Pons (tissue), 1 donor: ENCODE results near the gene MAT1A.
"Not testable (repeated sequence)": the region's sequence is repeated elsewhere in the genome, so short reads cannot be mapped to it uniquely, and the experiment has no call there.

ENCODE experiments used
- DNase-seq: peaks from one replicate; pipeline ENCODE4 v3.0.0-alpha.2; 2016; ENCODE audit warnings: low spot score

MAT1A gene

DNA sequence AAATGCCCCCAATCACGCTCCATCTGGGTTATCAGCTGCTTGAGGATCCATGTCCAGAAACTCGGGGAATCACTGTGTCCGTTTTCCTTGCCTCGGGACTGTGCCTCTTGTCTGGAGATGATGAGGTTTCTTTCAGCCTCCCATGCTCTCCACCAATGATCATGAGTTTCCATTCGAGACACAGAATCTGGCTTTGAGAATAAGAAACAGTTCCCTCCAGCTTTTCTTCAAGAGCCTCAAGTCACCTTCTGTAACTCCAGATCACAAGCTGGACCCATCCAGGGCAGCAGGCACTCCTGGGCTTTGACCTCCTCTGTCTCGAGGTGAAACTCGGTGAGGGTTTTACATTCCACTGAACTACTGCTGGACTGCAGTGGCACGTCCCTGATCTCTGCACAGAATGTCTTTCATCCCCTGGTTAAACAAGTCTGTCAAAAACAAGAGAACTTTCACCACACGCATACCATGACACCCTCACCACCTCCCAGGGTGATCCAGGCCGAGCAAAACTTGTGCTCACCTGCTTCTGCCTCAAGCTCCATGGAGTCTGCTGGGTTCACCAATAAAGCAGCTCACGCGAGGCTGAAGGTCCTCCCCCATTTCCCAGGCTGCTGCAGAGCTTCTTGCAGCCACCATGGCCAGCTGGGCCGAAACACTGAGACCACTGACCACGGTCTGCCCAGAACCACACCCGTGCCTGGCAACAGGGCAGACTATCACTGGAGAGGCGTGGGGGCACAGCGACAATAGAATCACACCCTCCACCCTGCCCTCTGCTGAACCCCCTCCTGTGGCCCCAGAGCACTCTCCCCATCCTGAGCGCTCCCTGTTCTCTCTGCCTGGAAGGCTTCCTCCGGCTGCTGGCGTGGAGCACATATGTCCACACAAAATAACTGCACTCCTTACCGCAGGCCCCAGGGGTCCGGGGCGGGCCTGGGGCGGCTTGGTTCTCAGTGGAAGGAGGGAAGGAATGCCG, 25.1 kb downstream of the MAT1A start:
- DNase-seq, result no peak

DNA sequence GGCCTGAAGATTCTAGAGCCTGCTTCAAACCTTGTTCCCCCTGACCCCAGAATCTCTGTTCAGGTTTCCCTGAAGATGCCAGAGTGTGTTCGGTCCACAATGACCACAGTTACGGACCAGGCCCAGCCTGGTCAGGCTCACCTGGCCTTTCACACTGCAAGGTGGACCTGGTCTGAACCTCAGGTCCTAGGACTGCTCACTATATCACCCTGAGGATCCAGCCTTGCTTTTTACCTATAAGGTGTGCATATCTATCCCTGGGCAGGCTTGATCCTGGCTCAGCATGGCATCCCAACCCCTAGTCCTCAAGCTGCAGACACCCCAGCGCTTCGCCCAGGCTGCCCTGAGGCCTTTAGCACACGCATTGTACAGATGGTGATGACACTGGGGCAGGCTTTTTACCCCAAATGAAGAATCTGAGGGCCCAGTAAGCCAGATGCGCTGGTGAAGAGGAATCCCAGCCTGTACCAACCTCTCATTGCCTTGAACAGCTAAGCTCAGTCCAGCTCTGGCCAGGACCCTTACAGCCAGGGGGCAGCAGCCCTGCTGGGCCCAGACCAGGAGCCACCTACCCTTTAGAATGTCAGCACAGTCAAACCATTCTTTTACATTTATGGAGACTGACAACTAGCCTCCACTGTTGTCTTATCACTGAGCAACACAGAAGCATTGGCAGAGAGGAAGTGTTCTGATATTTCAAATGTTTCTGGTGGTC, 28.0 kb downstream of the MAT1A start:
- DNase-seq, result no peak

DNA sequence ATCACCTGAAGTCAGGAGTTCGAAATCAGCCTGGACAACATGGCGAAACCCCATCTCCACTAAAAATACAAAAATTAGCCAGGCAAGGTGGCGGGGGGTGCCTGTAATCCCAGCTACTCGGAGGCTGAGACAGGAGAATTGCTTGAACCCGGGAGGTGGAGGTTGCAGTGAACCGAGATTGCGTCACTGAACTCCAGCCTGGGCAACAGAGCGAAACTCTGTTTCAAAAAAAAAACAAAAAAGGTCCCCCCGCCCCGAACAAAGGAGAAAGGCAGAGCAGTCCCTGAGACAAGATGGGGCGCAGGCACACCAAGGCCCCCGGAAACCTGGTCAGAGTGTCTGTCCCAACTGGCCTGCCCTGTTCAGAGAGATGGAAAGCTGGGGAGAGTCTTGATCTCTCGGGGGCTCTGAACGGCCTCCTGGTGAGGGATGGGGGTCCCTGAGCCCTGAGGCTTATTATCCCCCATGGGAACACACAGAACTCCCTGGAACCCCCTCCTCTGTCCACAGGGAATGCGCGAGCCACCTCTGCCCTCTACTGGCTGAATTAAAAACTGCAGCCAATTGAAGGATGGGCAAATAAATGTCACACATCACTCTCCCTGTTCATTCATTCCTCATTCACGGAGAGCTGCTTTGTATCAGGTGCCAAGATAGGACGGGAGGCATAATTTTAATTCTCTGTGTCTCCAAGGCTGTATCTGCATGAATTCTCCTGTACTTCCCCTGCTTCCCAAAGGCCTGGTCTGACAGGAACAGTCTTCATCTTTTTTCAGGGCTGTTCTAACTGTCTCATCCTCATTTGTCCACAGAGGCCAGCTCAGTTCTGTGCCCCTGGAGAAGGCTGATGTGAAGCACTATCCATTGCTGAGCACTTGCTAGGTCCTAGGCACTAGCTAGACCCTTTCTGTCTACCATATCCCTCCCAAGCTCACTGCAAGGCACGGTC, 28.9 kb downstream of the MAT1A start:
- DNase-seq, result peak; percentile 4

DNA sequence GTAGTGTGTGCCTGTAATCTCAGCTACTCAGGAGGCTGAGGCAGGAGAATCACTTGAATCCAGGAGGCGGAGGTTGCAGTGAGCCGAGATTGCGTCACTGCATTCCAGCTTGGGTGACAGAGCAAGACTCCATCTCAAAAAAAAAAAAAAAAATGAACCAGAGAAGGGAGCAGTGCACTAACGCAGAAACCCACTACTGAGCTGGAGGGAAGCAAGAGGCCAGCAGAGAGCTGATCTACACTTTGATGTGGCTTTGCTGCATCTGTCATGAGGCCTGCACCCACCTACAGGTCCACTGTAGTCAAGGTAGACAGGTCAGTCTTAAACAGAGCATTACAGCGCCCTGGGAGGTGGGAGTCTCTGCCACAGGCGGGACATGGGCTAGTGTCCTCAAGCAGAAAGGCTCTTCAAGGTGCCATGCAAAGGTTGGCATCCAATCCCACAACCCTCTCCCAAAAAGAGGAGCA, 30.0 kb downstream of the MAT1A start:
- DNase-seq, result no peak

DNA sequence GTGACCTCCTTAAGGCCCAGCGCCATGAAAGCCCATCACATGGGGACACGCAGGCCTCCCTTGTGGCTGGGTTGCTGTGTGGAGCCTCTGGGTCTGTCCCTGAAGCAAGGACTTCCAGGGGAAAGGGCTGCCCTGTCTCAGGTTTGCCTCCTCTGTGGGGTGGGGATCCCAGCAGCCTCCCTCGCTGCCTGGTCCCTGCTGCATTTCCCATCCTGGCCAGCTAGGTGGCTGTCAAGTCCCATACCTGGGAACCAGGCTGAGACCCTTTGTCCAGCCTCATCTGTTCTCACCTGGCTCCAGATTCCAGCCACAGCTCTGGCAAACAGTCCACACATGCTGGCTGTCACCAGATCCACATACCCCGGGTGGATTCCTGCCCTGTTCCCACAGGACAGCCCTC, 32.7 kb downstream of the MAT1A start:
- not testable (repeated sequence) for DNase-seq

DNA sequence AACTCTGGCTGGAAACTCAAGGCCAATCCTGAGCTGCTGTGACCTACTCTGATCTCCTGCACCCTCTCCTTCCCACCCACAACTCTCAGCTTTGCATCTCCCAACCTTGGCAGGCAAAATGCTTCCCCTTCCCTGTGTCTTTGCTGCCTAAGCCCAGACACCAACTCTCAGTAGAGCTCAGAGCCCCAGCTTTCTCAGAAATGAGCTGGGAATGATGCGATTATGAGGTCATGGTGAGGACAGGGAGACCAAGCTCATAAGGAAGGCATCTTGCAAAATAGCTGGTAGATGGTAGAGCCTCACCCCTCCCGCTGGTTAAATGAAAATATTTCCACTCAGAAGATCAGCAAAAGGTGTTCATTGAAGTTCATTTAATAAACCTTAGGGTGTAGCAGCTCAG, 34.7 kb downstream of the MAT1A start:
- DNase-seq, result not testable (repeated sequence)

DNA sequence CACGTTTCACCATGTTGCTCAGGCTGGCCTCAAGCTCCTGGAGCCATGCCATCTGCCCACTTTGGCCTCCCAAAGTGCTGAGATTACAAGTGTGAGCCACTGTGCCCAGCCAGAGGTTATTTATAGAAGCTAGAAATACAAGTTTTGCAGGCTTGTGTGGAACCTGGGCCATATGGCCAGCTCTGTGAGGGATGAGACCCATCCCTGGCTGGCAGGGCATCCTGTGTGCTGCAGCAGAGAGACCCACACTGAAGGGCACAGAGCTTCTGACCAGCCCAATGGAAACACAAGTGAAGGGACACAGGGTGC, 35.5 kb downstream of the MAT1A start:
- DNase-seq, result not testable (repeated sequence)

DNA sequence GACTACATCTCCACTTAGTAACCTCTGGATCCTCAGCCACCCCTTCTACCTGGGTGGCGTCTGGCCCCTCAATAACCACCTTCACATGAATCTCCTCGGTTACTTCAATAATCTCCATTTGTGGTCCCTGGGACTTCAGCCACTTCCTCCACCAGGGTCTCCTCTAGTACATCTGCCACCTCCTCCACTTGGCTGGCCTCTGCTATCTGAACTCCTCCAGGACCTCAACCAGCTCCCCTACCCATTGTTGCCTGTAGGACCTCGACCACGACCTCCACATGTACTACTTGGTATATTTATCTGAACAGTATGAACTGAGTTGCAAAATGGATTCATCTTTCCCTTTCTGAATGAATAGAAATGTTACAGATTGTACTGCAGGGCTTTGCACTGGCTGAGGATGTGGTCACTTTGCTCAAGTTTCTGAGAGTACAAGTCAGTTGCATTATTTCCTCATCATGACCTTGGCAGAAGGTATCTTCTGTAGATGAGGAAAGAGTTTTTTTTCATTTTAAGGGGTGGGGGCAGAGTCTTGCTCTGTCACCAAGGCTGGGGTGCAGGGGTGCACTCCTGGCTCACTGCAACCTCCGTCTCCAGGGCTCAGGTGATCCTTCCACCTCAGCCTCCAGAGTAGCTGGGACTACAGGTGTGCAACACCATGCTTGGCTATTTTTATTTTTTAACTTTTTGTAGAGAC, 36.0 kb downstream of the MAT1A start:
- DNase-seq, result no peak

DNA sequence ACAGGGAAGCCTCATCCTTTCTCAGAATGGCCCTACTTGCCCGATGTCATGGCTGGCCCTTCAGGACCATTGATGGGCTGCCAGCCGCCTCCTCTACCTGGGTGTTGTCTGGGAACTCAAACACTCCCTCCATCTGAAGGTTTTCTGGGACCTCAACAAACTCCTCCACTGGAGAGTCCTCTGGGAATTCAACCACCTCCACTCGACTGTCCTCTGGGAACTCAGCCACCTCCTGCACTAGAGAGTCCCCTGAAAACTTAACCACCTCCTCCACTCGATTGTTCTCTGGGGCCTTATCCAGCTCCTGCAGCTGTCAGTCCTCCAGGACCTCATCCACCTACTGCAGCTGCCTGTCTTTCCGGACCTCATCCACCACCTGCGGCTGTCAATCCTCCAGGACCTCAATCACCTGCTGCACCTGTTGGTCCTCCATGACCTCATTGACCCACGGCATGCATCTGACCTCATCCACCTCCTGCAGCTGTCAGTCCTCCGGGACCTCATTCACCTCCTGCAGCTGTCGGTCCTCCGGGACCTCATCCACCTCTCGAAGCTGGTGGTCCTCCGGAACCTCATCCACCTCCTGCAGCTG, 37.1 kb downstream of the MAT1A start:
- no peak for DNase-seq

DNA sequence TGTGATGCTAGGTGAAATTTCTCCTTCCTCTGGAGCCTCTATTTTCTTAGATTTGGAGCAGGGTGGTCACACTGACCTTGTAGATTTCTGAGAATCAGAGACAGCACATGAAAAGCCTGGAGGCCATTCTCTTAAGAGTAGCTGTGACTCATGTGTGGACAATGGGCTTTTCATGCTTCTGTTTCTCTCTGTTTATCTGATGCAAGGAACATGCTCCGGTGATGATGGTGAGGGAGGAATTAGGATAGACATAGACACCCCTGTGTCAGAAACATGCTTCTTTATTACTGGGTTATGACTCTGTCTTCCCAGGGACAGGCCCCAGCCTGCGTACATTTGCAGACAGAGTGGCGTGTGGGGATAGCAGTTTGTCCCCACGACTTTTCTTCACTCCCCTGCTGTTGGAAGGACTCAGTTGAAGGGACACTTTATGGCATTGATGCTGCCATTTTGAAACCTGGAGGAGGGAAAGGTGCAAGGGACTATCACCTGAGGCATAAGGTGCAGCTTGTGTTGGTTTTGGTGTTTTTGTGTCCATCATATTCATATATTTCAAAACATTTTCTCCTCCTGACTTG, 37.7 kb downstream of the MAT1A start:
- not testable (repeated sequence) for DNase-seq

DNA sequence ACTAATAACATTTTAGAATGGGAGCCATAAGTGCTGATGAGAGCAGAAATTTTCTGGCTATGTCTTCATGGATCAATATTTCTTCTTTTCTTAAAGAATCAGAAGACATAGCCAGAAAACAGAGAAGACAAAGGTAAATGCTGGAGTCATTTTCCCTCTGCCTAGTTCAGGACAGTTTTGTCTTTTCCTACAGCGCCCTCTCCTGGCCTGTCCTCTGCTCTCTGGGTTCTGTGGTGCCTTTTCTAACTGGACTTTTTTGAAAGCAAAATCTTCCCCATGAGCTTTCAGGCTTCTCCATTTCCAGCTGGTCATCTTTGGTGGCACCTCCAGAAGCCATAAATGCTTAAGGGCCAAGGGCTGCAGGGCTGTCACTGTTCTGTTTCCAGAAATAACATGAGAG, 39.1 kb downstream of the MAT1A start:
- DNase-seq, result not testable (repeated sequence)

DNA sequence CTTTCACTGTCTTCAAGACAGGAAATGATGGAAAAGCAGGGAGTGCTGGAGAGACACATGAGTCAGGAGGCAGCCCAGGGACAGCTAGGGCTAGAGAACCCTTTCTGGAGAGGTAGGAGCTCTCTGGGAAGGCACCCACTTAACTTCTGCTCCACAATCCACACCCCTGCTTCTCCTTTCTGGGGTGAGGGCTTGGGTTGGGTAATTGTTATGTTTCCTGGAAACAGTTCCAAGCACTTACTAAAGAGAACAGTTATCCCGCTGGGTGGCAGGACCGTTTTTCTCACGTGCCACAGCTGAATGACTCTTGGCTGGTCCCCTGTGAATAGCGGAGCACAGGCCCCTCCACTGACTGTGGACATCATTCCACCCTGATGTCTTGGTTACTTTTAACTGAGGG, 39.6 kb downstream of the MAT1A start:
- DNase-seq, result not testable (repeated sequence)

DNA sequence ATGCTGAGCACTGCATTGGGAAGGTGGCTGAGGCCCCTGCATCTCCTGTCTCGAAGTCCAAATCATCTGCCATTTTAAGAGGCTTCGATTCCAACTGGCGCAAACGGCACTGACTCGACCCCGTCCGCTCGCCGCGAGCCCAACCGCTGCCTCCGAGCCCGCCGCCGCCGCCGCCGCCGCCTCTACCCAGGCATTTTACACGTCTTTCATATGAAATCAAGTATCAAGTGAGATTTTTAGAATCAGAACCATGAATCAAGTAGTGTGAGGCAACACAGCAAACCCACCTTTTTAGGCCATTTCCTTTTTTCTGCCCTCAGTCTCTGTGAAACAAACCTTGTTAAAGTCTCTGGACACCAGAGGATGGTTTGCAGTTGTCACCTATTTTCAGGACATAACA, 41.8 kb downstream of the MAT1A start:
- DNase-seq, result not testable (repeated sequence)

DNA sequence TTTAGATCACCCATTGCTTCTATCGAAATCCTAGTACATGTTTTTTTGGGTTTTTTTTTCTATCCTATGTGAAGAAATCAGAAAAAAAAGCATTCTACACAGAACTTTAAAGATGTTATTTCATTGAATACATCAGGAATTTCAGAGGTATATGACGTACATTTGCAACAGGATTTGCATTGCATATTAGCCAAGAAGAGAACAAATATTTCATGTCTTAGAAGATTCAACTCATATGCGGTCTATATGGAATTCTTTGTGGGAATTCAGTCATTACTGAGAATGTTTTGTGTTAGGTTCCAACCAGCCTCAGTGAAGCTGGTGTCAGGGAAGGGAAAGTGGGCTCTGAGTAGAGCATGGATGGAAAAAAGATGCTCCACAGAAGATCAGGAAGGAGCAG, 45.1 kb downstream of the MAT1A start:
- DNase-seq, result not testable (repeated sequence)

DNA sequence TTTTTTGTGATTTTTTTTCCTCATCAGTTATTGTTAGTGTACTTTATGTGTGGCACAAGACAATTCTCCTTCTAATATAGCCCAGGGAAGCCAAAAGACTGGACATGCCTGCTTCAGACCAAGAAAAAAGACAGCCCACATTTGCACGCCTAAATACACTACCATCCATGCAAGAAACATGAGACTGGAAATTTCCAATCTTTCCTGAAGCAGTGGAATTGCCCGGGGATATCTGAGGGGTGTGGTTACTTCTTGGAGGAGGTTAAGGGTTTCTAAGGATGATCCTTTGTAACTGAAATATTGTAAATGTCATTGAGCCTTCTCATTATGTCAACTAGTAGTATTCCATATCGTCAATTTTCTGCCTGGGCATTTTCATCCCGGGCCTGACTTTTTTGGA, 47.1 kb downstream of the MAT1A start:
- not testable (repeated sequence) for DNase-seq

DNA sequence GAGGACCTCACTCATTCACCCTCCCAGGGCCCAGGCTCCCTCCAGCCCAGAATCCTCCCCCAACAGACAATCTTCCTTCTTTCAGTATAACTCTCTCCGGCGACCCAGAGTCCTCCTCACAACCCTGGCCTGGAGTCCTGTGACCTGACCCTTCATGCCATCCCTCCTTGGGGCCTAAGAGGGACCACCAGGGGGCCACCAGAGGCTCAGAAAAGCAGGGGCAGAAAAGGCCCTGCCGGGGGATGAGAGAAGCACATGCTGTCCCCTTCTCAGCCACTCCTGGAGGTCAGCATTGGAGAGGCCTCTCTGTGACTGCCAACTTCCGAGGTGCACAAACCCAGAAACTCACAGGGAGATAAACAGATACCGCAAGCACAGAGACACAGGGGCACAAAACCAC, 53.0 kb downstream of the MAT1A start:
- DNase-seq, result not testable (repeated sequence)

DNA sequence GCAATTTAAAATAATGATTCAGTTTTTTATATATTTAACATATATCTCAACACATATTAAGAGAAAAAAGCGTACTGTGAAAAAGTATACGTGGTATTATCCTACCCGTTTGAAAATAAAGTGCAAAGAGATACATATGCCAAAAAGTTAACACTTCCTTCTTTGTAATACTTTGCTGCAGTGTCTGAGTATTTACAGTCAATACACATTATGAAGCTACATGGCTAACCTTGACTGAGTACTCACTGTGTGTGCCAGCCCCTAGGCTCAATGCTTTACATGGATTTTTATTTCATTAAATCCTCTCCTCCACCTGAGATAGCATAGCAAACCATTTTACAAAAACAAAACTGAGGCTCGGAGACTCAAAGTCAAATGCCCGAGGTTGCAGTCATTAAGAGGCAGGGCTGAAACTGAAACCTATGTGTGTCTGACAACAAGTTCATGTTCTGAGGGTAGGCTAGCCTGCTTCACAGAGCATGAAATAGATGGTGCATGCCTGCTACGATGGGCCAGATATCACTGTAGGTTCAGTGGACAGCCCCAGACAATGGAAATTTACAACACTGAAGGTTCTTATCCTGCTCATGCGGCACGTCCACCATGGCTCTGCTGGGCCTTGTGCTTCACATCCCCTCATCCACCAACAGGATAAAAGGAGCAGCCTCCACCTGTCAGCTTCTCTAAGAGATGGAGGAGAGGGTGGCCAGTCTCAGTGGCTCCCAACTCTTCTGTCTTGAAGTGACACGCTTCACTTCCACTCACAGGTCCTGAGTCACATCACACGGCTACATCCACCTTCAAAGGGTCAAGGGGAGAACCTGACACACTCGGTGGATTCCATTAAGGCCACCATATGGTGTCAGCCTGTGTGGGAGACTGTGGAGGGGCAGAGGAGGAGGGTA, 54.9 kb downstream of the MAT1A start:
- DNase-seq, result not testable (repeated sequence)

DNA sequence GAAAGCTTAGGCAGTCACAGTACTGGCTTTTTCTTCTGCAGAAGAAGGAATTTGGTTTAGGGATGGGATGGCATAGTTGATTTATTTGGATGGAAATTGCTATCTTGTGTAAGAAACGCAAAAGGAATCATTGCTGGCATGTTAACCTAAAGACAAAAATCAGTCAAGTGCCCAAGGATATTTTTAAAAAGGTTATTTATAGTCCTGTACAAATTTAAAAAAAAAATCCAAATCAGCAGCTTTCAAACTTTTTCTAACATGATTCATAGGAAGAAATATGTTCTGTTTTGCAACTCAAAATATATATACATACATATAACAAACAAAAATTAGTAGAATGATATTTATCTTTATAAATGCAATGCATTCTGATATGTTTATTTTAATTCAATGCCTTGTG, 55.6 kb downstream of the MAT1A start:
- not testable (repeated sequence) for DNase-seq

DNA sequence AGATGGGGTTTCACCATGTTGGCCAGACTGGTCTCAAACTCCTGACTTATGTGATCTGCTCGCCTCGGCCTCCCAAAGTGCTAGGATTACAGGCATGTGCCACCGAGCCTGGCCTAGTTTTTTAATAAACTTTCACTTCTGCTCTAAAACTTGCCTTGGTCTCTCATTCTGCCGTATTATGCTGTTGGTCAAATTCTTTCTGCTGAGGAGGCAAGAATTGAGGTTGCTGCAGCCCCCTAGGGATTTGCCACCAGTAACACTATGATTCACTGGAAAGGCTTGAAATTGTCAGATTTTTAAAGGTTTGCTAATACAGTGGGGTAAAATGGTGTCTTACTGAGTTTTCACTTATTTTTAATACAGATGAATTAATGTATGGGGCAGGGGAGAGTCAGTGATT, 62.7 kb downstream of the MAT1A start:
- not testable (repeated sequence) for DNase-seq

DNA sequence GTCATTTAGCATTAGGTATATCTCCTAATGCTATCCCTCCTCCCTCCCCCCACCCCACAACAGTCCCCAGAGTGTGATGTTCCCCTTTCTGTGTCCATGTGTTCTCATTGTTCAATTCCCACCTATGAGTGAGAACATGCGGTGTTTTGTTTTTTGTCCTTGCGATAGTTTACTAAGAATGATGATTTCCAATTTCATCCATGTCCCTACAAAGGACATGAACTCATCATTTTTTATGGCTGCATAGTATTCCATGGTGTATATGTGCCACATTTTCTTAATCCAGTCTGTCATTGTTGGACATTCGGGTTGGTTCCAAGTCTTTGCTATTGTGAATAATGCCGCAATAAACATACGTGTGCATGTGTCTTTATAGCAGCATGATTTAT, 66.4 kb downstream of the MAT1A start:
- DNase-seq, result not testable (repeated sequence)
